AG09319 (cell line): Measurements from ENCODE around the gene SH3BGRL3.
"Not testable (repeated sequence)": the region's sequence is repeated elsewhere in the genome, so short reads cannot be mapped to it uniquely, and the experiment has no call there.

Source experiments
- DNase-seq: peaks from one replicate; pipeline ENCODE4 v3.0.0-alpha.2; 2010; ENCODE audit warnings: low read depth; ENCODE audit errors: extremely low read depth
- TF ChIP-seq, protein P1 (sequence below): IDR thresholded peaks from 2 replicates; pipeline ENCODE4 v1.5.1; 2011; ENCODE audit warnings: low read depth, mild to moderate bottlenecking, inconsistent platforms, low read length, moderate library complexity

SH3BGRL3 gene

DNA sequence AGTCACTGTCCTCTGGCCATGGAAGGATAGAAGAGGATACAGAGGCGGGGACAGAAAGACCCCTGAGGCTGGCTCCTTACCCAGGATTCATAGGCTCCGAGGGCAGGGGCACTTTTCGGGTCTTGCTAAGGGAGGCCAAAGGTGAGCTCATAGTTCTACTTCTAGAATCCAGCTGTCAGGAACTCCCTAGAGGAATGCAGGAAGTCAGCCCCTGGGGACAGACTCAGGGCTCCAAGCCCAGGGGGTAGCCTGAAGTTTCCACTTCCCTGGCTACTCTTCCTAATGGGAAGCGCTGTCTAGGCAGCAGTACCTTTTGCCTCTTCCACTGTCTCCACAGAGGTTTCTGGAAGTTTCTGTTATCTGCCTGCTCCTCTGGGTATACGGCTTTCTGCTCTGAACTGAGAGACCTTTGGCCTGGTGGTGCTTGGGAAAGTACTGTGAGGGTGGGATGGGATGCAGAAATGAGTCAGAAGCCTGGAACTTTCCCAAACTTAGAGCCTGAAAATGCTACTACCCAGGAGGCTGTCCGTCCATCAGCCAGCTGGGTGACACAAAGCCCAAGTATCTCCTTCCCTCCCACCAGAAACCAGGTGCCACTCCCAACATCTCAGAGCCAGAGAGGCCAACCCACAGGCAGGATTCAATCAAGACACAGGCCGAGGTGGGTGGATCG, 23.0 kb downstream of the SH3BGRL3 start:
- TF ChIP-seq, protein P1, sequence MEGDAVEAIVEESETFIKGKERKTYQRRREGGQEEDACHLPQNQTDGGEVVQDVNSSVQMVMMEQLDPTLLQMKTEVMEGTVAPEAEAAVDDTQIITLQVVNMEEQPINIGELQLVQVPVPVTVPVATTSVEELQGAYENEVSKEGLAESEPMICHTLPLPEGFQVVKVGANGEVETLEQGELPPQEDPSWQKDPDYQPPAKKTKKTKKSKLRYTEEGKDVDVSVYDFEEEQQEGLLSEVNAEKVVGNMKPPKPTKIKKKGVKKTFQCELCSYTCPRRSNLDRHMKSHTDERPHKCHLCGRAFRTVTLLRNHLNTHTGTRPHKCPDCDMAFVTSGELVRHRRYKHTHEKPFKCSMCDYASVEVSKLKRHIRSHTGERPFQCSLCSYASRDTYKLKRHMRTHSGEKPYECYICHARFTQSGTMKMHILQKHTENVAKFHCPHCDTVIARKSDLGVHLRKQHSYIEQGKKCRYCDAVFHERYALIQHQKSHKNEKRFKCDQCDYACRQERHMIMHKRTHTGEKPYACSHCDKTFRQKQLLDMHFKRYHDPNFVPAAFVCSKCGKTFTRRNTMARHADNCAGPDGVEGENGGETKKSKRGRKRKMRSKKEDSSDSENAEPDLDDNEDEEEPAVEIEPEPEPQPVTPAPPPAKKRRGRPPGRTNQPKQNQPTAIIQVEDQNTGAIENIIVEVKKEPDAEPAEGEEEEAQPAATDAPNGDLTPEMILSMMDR: no peak
- no peak for DNase-seq

DNA sequence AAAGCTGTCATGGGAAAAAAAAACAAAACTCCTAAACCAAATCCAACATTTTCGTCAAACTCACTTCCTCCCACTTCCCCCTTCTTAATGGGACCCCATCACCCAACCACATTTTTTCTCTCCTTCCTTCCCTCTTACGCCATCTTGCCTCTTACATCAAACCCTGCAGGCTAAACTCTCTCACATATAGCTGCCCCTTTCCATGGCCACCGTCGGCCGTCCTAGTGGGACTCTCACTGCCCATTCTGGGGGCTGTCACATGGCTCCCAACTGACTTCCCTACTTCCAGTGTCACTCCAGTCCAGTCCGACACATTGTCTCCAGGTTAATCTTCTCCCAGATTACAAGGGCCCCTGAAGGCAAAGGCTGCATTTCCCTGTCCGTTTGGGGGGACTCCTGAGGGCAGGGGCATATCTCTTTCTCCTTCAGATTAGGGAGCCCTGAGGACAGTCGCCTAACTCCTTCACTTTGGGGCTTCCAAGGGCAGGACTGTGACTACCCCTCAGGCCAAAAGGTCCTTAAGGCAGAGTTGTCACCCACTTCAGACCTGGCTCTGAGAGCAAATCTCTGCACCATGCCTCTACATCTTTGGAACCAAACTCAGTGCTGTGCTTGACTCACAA, 25.9 kb downstream of the SH3BGRL3 start:
- TF ChIP-seq, protein P1: no peak
- no peak for DNase-seq

DNA sequence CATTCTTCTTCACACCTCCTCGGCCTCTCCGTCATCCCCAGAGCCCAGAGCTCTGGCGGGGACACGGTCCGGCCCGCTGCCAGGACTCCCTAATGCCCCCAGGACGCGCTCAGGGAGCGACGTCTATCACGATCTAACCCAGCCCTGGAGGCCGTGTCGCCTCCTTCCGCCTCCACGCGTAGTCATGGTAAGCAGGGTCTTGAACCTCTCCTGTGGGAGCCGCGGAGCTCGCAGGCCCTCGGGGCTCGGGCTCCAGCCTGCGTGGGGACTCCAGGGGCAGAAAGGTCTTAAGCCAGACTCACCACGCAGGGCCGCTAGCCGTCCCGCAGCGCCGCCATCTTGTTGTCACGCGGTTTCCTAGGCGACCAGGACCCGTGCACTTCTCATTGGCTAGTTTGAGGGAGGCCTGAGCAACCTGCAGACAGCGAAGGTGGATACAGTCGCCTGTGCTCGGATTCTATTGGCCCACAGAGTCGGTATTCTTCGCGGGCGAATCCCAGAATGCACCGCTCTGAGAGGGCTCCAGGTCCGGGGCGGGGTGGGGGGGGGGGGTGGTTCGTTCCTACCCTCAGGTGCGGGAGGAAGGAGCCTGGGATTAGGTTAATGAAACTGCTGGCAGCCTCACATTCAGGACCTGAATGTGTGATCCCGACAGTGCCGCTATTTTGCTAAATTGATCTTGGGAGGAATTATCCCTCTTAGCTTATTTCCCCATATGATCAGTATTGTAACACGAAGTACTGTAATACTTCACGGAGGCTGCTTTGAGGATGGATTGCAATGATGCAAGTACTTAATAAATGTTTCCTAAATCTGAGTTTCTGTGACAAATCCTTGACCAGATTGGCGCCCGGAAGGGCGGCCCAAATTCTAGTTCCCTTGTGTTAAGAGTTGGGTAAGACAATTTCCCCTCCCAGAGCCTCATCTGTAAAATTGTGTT, 26.7 kb downstream of the SH3BGRL3 start, which contains the start of gene UBXN11:
UBXN11 (minus strand) TSS at position 347 of the 940 bp plus-strand sequence. CDS start 3,753 bp downstream, outside the sequence.
- TF ChIP-seq, protein P1: no peak
- DNase-seq: peak; percentile 71

DNA sequence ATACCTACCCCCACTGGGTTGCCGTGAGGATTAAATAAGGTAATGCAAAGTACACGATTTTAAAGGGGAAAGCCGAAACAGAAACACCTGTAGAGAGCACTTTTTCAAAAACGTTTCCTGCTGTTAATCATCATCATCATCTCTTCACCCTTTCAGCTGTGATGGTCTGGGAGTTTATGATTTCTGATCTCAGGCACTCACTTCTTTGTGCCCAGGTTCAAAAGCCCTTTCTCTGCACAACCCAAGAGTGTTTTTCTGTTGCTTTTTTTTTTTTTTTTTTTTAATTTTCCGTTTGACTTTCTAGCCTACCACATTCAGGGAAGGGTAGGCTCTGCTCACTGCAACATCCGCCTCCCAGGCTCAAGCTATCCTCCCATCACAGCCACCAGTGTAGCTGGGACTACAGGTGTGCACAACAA, 27.5 kb downstream of the SH3BGRL3 start:
- no peak for DNase-seq
- TF ChIP-seq, protein P1: no peak

DNA sequence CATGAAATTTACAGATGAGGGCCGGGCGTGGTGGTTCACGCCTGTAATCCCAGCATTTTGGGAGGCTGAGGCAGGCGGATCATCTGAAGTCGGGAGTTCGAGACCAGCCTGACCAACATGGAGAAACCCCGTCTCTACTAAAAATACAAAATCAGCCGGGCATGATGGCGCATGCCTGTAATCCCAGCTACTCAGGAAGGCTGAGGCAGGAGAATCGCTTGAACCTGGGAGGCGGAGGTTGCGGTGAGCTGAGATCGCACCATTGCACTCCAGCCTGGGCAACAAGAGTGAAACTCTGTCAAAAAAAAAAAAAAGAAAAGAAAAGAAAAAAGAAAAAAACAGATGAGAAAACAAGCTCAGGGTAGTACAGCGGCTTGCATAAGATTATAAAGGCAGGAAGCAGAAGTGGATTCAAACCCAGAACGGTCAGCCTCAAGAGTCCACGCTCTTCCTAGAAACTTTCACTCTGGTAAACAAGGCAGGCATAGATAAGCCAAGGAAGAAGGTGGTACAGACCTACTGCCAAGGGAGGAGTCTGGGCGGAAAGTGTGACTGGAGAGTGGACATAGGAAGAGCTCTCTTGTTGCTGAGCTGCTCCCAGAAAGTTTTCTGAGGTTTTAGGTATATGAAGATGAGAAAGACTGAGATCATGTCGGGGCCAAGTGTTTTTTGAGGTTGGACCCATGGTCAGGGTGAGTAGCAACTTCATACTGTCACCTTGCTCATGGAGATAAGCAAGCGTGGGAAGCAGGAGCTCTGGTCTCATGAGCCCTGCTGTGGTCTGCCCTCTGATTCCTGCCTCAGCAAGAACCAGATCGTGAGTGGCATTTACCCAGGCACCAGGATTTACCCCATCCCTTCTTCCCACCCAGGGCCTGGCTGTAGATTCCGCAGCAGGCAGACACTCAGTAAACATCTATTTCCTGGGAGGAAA, 28.3 kb downstream of the SH3BGRL3 start:
- DNase-seq: not testable (repeated sequence)

DNA sequence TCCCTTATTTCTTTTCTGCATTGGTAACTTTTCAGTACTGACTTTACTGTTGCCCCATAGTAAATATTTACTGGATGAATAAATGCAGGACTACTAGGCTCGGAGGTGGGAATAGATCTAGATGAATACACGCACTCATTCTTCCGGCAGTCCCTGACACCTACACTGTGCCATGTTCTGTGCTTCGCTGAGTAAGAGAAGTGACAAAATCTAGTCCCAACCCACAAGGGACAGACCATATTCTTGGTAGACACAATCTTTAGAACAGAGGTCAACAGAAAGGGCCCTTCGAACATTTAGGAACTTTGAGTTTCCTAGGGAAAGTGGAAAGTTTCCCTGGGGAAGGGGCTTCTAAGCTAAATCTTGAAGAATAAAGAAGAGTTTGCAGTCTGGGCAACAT, 34.6 kb downstream of the SH3BGRL3 start:
- TF ChIP-seq, protein P1: no peak

More for the DNA sequence above, 34.6 kb downstream of the SH3BGRL3 start:
- DNase-seq: no peak
